NCI-H2196 (cell line): Measurements from ENCODE around the gene C1QL1.

Source experiments
- DNase-seq: peaks from one replicate; lab custom pipeline; 2025; ENCODE audit not compliant: unreplicated experiment; lab: John Stamatoyannopoulos, UW

C1QL1 gene

DNA sequence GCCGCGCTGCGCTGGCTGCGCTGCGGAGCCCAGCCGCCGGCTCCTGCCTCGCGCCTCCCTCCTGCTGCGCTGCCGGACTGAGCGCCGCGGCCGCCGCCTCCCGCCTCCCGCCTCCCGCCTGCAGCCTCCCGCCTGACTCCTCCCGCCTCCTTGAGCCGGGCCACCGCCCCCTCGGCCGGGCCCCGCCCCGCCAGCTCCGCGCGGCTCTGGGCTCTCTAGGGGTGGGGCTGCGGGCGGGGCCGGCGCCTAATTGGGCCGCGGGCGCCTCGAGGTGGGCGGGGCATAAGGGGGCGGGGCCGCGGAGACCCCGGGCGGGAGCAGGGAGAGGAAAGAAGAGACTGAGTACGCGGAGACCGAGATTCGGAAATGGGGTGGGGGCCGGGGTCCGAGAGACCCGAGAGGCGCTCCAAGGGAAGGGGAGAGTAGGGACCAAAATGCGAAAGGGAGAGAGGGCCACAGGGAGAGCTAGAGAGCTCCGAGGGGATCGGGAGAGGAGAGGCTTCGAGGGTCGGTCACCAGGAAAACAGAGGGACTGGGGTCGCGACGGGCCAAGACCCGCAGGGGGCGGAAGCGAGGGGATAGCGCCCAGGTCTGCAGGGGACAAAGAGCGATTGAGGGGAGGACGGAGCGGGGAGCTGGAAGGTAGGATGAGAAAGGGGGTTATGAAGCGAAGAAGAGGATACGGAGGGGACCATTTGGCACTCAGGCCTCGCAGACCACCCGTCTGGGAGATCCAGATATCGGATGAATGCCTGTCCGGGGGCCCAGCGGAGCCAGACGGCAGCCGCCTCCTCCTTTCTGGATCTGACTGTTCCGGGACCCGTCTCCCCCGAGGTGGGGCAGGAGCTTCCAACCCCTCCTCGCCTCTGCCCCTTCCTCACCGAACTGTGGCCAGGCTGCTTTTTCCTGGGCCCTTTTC, at the start of gene C1QL1:
Gene C1QL1 (minus strand): TSS at position 79 of the 919 bp plus-strand sequence. CDS start 255 bp downstream, outside the sequence.
- peak; percentile 94 for DNase-seq

DNA sequence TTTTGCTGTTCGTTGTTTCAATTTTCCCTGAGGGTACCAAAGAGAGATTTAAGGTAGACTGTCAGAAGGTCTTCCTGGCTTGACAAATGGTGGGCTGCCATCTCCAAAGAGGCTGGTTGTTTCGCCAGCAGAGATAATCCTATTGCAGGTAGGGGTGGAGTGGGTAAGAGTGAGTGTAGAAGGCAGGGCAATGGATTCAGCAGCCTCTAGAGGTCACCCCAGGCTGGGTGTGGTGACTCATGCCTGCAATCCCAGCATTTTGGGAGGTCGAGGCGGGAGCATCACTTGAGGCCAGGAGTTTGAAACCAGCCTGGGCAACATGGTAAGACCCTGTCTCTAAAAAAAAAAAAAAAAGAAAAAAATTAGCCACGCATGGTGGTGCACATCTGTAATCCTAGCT, 48.7 kb upstream of the C1QL1 start:
- DNase-seq: no peak

- no peak for DNase-seq
Observed at GRCh38 chr17:45016237-45016636, 48.1 kb upstream of the C1QL1 start.

DNA sequence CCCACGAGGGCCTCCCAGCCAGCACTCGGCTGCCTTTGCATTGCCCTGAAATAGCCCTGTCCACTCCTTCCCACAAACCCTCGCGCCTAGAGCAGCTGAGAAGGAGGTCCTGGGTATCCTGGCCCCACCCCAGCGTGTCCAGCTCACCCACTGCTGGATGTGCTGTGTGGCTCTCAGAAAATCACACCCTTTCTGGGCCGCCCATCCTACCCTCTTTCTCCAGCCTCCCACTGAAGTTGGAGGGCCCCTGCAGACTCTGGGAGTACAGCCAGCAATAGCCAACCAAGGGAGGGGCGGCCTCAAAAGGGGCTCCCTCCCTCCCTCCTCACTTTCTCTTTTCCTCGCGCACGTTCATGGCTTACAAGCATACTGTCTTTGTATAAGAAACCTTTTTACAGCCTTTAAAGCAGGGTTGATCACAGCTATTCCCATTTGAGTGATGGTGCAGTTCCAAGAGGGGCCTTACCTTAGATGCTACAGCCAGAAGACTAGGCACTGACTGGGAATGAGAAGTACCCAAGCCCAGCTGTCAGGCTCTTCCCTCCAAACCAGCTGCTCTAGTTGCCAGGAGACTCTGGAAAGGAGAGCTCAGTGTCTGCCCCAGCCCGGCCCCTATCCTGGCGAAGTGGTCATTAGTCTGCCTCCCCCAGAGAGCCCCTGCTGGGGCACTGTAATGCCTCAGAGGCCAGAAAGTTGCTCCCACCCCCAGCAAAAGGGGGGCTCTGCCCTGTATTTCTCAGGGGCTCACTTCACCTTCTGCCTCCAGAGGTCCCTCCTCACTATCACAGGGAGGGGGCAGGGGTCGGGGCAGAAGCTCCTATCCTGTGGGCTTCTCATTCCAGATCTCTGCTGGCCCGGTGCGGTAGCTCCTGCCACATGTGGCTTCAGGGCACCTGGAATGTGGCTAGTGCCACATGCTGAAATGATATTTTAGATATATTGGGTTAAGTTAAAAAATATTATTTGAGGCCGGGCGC, 45.2 kb upstream of the C1QL1 start:
- peak; percentile 13 for DNase-seq

GRCh38 chr17:45011767-45012166, 43.7 kb upstream of the C1QL1 start:
- DNase-seq: no peak

- DNase-seq: no peak
Observed at GRCh38 chr17:45009676-45010467, 41.8 kb upstream of the C1QL1 start.

GRCh38 chr17:45008216-45008615, 40.1 kb upstream of the C1QL1 start:
- DNase-seq: no peak

DNA sequence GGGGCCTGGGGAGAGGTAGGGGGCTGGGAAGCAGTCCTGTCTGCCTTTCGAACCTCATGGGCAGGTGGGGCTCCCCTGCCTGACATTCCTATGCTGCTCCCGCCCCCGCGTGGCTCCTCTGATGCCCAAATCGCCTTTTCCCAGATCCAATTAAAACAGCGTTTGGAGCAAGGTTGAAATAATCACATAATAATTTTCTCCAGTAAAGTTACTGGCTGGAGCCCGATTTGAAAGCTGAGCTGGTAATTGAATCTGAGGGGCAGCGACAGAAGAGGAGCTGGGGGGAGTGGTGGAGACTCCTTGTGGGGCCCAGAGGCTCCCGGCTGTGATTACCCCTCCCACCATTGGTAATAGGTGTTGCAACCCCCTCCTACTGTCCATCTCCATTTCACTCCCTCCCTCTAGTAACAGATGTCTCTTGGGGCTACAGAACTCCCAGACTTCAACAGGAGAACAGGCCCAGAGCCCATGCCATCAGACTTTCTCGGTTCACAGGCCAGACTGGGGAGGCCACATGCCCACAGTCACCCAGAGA, 38.9 kb upstream of the C1QL1 start:
- DNase-seq: no peak

DNA sequence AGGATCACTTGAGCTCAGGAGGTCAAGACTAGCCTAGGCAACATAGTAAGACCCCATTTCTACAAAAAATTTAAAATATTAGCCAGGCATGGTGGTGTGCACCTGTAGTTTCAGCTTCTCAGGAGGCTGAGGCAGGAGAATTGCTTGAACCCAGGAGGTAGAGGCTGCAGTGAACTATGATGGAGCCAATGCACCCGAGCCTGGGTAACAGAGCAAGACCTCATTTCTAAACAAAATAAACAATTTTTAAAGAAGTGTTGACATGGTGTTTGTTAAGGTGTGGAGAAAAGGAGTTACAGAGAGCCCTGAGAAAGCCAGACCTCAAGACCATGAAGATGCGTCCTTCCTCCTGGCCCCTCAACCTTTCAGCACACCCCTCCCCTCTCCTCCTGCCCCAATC, 37.6 kb upstream of the C1QL1 start:
- DNase-seq: no peak

DNA sequence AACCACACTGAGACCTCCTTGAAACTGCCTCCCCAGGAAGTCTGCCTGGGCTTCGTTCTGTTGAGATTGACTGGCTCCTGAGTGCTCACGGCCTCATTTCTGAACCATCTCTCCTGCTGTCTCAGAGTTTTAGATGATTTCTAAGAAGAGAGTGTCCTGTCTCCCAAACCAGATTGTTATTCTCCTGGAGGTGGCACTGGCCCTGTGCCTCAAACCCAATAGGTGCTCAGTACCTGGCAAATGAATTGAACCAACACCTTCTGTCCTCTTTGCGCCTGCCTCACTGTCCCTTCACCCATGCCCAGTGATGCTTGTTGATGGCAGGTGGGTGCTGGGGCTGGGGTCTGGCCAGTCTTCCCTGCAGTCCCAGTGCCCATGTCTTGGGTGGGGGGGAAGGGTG, 36.3 kb upstream of the C1QL1 start:
- DNase-seq: no peak

DNA sequence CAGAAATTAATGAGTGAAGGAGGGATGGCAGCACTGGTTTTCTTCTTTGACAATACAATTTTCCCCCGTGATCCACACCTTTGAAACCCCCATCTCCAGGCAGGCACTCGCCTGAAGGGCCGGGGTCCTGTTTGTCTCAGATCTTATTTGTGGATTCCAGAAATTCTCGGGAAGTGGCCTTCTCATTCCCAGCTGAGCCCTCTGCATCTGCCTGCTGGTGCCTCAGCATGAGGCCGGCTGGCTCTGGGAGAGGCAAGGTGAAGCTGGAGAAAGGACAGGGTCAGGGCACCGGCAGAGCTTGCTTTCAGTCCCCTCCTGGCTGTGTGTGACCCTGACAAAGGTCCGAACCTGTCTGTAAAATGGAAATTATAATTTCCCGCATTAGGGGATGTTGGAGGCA, 35.8 kb upstream of the C1QL1 start:
- no peak for DNase-seq

DNA sequence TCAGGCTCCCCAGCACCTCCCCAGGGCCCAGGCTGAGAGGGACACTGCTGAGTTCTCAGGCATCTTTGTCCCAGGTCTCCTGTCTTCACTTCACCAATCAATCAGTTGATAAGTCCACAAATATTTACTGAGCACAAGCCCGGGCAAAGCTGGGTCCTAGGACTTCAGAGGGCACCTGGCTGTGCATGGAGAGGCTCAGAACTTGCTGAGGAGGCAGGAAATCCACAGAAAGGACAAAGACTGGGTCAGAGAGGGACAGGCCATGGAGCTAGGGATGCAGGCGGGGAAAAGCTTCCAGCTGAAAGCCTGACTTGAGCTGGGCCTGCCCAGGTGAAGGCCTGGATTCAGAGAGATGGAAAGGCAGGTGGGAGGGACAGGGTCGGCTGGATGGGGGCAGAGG, 33.2 kb upstream of the C1QL1 start:
- DNase-seq: no peak

DNA sequence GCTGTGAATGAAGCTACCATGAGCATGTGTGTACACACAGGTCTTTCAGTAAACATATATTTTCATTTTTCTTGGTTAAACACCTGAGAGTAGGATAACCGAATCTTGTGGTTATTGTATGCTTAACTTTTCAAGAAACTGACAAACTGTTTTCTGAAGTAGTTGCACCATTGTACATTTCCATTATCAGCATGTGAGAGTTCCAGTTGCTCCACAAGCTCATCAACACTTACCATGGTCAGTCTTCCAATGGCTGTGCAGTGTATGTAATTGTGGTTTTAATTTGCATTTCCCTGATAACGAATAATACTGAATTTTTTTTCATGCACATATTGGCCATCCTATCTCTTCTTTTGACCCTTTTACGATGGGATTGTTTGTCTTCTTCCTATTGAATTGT, 31.3 kb upstream of the C1QL1 start:
- DNase-seq: no peak

DNA sequence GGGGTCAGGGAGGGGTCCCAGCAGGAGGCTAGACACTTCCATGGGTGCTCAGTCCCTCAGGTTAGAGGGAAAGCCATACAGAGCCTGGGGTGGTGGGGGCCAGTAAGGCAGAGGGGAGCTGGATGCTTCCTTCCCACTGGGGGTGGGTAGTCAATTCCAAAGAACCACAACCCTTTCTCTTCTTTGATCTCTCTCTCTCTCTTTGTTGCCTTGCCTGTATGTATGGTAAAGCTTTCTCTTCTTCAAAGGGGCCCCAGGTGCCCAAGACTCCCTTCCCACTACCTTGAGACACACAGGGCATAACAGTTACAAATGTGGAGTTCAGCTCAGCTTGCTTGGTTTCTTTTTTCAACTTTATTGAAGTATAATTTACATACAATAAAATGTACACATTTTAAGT, 30.5 kb upstream of the C1QL1 start:
- DNase-seq: no peak

GRCh38 chr17:44997733-44998520, 29.8 kb upstream of the C1QL1 start:
- DNase-seq: no peak

- no peak for DNase-seq
Observed at GRCh38 chr17:44996304-44996703, 28.2 kb upstream of the C1QL1 start.

DNA sequence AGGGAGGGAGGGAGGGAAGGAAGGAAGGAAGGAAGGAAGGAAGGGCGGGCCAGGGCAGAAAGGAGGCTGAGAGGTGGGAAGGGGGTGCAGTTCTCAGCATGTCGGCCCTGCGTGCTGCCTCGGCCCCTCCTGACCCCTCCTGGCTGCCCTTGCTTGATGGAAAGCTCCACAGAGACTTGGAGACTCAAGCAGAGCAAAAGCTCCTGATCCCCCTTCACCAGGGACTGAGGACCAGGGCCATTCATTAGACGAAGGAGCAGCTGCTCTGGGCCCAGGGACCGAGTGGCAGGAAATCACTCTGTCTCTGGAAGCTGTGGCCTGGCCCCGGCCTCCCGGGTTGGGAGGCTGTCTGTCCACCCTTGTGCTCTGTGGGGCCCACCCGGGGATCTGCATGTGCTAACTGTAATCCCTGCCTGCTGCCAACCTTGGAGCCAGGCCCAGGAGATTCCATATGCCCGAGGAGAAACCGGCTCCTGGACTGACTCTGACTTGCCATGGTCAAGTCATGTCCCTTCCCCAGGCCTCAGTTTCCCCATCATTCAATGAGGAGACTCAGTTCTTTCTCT, 27.4 kb upstream of the C1QL1 start:
- DNase-seq: no peak

- DNase-seq: no peak
Observed at GRCh38 chr17:44992242-44992939, 24.3 kb upstream of the C1QL1 start.

DNA sequence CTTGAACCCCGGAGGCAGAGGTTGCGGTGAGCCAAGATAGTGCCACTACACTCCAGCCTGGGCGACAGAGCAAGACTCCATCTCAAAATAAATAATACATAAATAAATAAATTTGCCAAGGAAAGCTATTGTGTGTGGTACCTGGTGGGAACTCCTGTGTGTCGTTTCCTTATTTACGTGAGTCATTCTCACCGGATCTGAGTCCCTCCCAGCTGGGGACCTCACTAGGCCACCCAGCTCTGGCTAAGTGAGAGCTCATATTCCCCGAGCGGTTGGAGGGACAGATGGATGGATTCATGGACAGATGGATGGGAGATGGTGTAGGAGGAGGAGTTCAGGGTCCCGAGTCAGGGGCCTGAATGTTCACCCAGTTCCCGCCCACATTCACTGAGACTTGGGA, 22.9 kb upstream of the C1QL1 start:
- DNase-seq: no peak
